ENCODE data around the gene AKT1S1. TPM values are rescaled to one million over a fixed set of nuclear protein-coding genes. Genes with fewer than 3 reads are reported as not detected.

AKT1S1 gene
- total and polyA plus RNA-seq, 2 of the 13 experiments (the other 11 are each of a cell fraction or from before 2014, with no cell fraction given): 13.5 to 27.8 TPM

GRCh38 chr19:49877879-49878743 is 956 bp upstream of the AKT1S1 start (continued):
- TF ChIP-seq ISX (CRISPR knock-in tag; conservative IDR thresholded peaks at IDR 0.05) (no peak), REPIN1 (CRISPR knock-in tag; IDR thresholded peaks at IDR 0.05; ENCODE audit: borderline replicate concordance, low read depth) (no peak), PAWR (CRISPR knock-in tag; IDR thresholded peaks at IDR 0.05; ENCODE audit: borderline replicate concordance) (no peak), ZBTB25 (CRISPR knock-in tag; IDR thresholded peaks at IDR 0.05) (0 out of 2 replicates have a peak, but pooled peaks have one; percentile 7), NR2F6 (IDR thresholded peaks at IDR 0.05) (no peak), NR2F6 (CRISPR knock-in tag; IDR thresholded peaks at IDR 0.05) (peak; percentile 2; the same call in 1 of the 2 replicates), HNRNPLL (IDR thresholded peaks at IDR 0.05; ENCODE audit: low read depth, low read length, poor library complexity, severe bottlenecking) (peak; percentile 2), HDAC1 (CRISPR knock-in tag; IDR thresholded peaks at IDR 0.05) (peak; percentile 52; the same call in 1 of the 2 replicates), HIC2 (CRISPR knock-in tag; IDR thresholded peaks at IDR 0.05; ENCODE audit: low read depth) (no peak), PCBP1 (IDR thresholded peaks at IDR 0.05; ENCODE audit: borderline replicate concordance, low read depth, low read length) (peak; percentile 17; the same call in 1 of the 2 replicates), TAF1 (CRISPR knock-in tag; IDR thresholded peaks at IDR 0.05) (peak; percentile 53), REXO4 (CRISPR knock-in tag; IDR thresholded peaks at IDR 0.05; ENCODE audit: borderline replicate concordance) (no peak), ZNF567 (CRISPR knock-in tag; IDR thresholded peaks at IDR 0.05; ENCODE audit: borderline replicate concordance) (no peak), ELF1 (CRISPR knock-in tag; IDR thresholded peaks at IDR 0.05) (no peak), ZNF337 (CRISPR knock-in tag; IDR thresholded peaks at IDR 0.05; ENCODE audit: borderline replicate concordance, low read depth) (no peak), ZNF317 (CRISPR knock-in tag; IDR thresholded peaks at IDR 0.05) (no peak; the same call in 1 of the 2 replicates), RBFOX2 (IDR thresholded peaks at IDR 0.05; ENCODE audit: low read depth, low read length) (peak; percentile 81), MAZ (IDR thresholded peaks at IDR 0.05; ENCODE audit: borderline replicate concordance, low read depth, low read length) (peak; percentile 64; the same call in 1 of the 2 replicates), MAZ (CRISPR knock-in tag; IDR thresholded peaks at IDR 0.05; ENCODE audit: low read depth) (no peak), MTERF4 (CRISPR knock-in tag; IDR thresholded peaks at IDR 0.05) (0 out of 2 replicates have a peak, but pooled peaks have one; percentile 21), CCAR2 (optimal IDR thresholded peaks at IDR 0.05; ENCODE audit: low read depth, low read length) (no peak), YEATS2 (CRISPR knock-in tag; IDR thresholded peaks at IDR 0.05; ENCODE audit: borderline replicate concordance) (peak; percentile 21; the same call in 1 of the 2 replicates), ZFP90 (CRISPR knock-in tag; IDR thresholded peaks at IDR 0.05; ENCODE audit: borderline replicate concordance) (peak; percentile 67; the same call in 1 of the 2 replicates)
